HG03039 (cell line): ENCODE data around the gene UQCR10.
"Not testable (repeated sequence)": the region's sequence is repeated elsewhere in the genome, so short reads cannot be mapped to it uniquely, and the experiment has no call there.

ENCODE experiments used
- ATAC-seq: cut with Tn5 transposase; IDR thresholded peaks from one replicate; pipeline ENCODE4 v1.9.1; 2021; ENCODE audit warnings: mild to moderate bottlenecking, moderate library complexity; ENCODE audit not compliant: unreplicated experiment

The UQCR10 gene

GRCh38 chr22:29737251-29738117 is 29.7 kb upstream of the UQCR10 start:
- no peak for ATAC-seq

- no peak for ATAC-seq
Measured at GRCh38 chr22:29738118-29738815, 28.9 kb upstream of the UQCR10 start.

GRCh38 chr22:29739346-29739875 is 27.8 kb upstream of the UQCR10 start:
- ATAC-seq = no peak

- no peak for ATAC-seq
Measured at GRCh38 chr22:29740216-29740615, 27.0 kb upstream of the UQCR10 start.

- no peak for ATAC-seq
Measured at GRCh38 chr22:29741926-29742325, 25.2 kb upstream of the UQCR10 start.

GRCh38 chr22:29742326-29742725 is 24.8 kb upstream of the UQCR10 start:
- no peak for ATAC-seq

- ATAC-seq = no peak
Measured at GRCh38 chr22:29744902-29745301, 22.3 kb upstream of the UQCR10 start.

GRCh38 chr22:29747832-29748231 is 19.3 kb upstream of the UQCR10 start:
- ATAC-seq = no peak

- ATAC-seq = no peak
Measured at GRCh38 chr22:29748248-29748893, 18.8 kb upstream of the UQCR10 start.

GRCh38 chr22:29750029-29750428 is 17.1 kb upstream of the UQCR10 start:
- no peak for ATAC-seq

- no peak for ATAC-seq
Measured at GRCh38 chr22:29750559-29751538, 16.3 kb upstream of the UQCR10 start.

- no peak for ATAC-seq
Measured at GRCh38 chr22:29751669-29752068, 15.5 kb upstream of the UQCR10 start.

GRCh38 chr22:29753808-29754657 is 13.1 kb upstream of the UQCR10 start:
- ATAC-seq = no peak

- not testable (repeated sequence) for ATAC-seq
Measured at GRCh38 chr22:29754658-29755395, 12.3 kb upstream of the UQCR10 start.

- ATAC-seq = no peak
Measured at GRCh38 chr22:29755889-29756288, 11.3 kb upstream of the UQCR10 start.

- no peak for ATAC-seq
Measured at GRCh38 chr22:29756341-29756740, 10.8 kb upstream of the UQCR10 start.

- no peak for ATAC-seq
Measured at GRCh38 chr22:29757096-29757495, 10.1 kb upstream of the UQCR10 start.

- ATAC-seq = no peak
Measured at GRCh38 chr22:29758068-29758622, 9.0 kb upstream of the UQCR10 start.
